B cell (primary cell): ENCODE results near the gene TEAD3.

ENCODE experiments used
- CTCF ChIP-seq: fragments of 200-600 bp; IDR thresholded peaks from one replicate; pipeline ENCODE4 v1.8.0; 2022; ENCODE audit warnings: antibody characterized with exemption, mild to moderate bottlenecking
- EZH2 ChIP-seq: IDR thresholded peaks from 2 replicates; pipeline ENCODE4 v1.6.1; 2012; ENCODE audit warnings: borderline replicate concordance, low read depth, mild to moderate bottlenecking, moderate library complexity, low read length; ENCODE audit not compliant: insufficient read depth, poor library complexity, severe bottlenecking

- TF ChIP-seq CTCF (no peak), EZH2 (no peak)
Measured at GRCh38 chr6:35487658-35488516, 9.0 kb downstream of the TEAD3 start.
